H9 (cell line): ENCODE results near the gene ATP1A3. TPM values are rescaled to one million over a fixed set of nuclear protein-coding genes. Genes with fewer than 3 reads are reported as not detected.
"Not testable (repeated sequence)": the region's sequence is repeated elsewhere in the genome, so short reads cannot be mapped to it uniquely, and the experiment has no call there.

Experiments used
- DNase-seq: peaks from one replicate; pipeline ENCODE4 v3.0.0-alpha.2; 2017
- H2AFZ ChIP-seq: one replicate; pipeline ENCODE4 v1.6.1; 2013; ENCODE audit warnings: mild to moderate bottlenecking, low read length, control low read depth, moderate library complexity
- H2AK5ac ChIP-seq: 2 replicates; pipeline ENCODE4 v1.6.1; 2013; ENCODE audit warnings: low read length, control low read depth, mixed read lengths; ENCODE audit not compliant: insufficient read length
- H2BK120ac ChIP-seq: one replicate; pipeline ENCODE4 v1.6.1; 2013; ENCODE audit warnings: low read depth, mild to moderate bottlenecking, low read length, control low read depth, inconsistent platforms; ENCODE audit not compliant: poor library complexity, severe bottlenecking
- H2BK12ac ChIP-seq: 2 replicates; pipeline ENCODE4 v1.6.1; 2013; ENCODE audit warnings: low read length, control low read depth, mixed read lengths, low read depth; ENCODE audit not compliant: insufficient read length
- H2BK15ac ChIP-seq: 2 replicates; pipeline ENCODE4 v1.6.1; 2013; ENCODE audit warnings: low read depth, low read length, control low read depth
- H2BK20ac ChIP-seq: one replicate; pipeline ENCODE4 v1.6.1; 2013; ENCODE audit warnings: low read depth, mild to moderate bottlenecking, low read length, control low read depth, inconsistent platforms; ENCODE audit not compliant: poor library complexity, severe bottlenecking
- H2BK5ac ChIP-seq: 2 replicates; pipeline ENCODE4 v1.6.1; 2013; ENCODE audit warnings: low read length, control low read depth, mixed read lengths; ENCODE audit not compliant: insufficient read length
- H3K14ac ChIP-seq: 2 replicates; pipeline ENCODE4 v1.6.1; 2013; ENCODE audit warnings: low read length, control low read depth; ENCODE audit not compliant: insufficient read depth
- H3K18ac ChIP-seq: 2 replicates; pipeline ENCODE4 v1.6.1; 2013; ENCODE audit warnings: low read depth, mild to moderate bottlenecking, mixed read lengths, low read length, control low read depth; ENCODE audit not compliant: insufficient read length
- H3K23ac ChIP-seq: 2 replicates; pipeline ENCODE4 v1.6.1; 2013; ENCODE audit warnings: low read length, control low read depth, mixed read lengths, low read depth; ENCODE audit not compliant: insufficient read length
- H3K23me2 ChIP-seq: 2 replicates; pipeline ENCODE4 v1.6.1; 2013; ENCODE audit warnings: low read depth, mild to moderate bottlenecking, mixed read lengths, low read length, control low read depth; ENCODE audit not compliant: insufficient read length, poor library complexity, severe bottlenecking
- H3K27ac ChIP-seq: 2 replicates; pipeline ENCODE4 v1.5.1; 2013; ENCODE audit warnings: low read length, control low read depth, mixed read lengths, low read depth; ENCODE audit not compliant: insufficient read length
- H3K27me3 ChIP-seq: 2 replicates; pipeline ENCODE4 v1.6.1; 2013; ENCODE audit warnings: low read length, control low read depth, inconsistent platforms; ENCODE audit not compliant: insufficient read depth
- H3K4ac ChIP-seq: 2 replicates; pipeline ENCODE4 v1.6.1; 2013; ENCODE audit warnings: low read depth, mild to moderate bottlenecking, control low read depth, inconsistent platforms, low read length, moderate library complexity
- H3K4me1 ChIP-seq: 2 replicates; pipeline ENCODE4 v1.6.1; 2013; ENCODE audit warnings: low read length, control low read depth, inconsistent platforms; ENCODE audit not compliant: insufficient read depth
- H3K4me2 ChIP-seq: 2 replicates; pipeline ENCODE4 v1.6.1; 2013; ENCODE audit warnings: low read length, control low read depth, mixed read lengths; ENCODE audit not compliant: insufficient read length, insufficient read depth
- H3K56ac ChIP-seq: 2 replicates; pipeline ENCODE4 v1.6.1; 2013; ENCODE audit warnings: low read depth, mild to moderate bottlenecking, mixed read lengths, low read length, control low read depth; ENCODE audit not compliant: insufficient read length
- H3K79me1 ChIP-seq: 2 replicates; pipeline ENCODE4 v1.6.1; 2013; ENCODE audit warnings: low read depth, mild to moderate bottlenecking, moderate library complexity, low read length, control low read depth, inconsistent platforms; ENCODE audit not compliant: insufficient read depth, poor library complexity, severe bottlenecking
- H3K79me2 ChIP-seq: 2 replicates; pipeline ENCODE4 v1.6.1; 2013; ENCODE audit warnings: low read length, control low read depth, inconsistent platforms; ENCODE audit not compliant: insufficient read depth
- H3K9ac ChIP-seq: 2 replicates; pipeline ENCODE4 v1.6.1; 2013; ENCODE audit warnings: low read length, control low read depth, mixed read lengths; ENCODE audit not compliant: insufficient read length; ENCODE audit errors: extremely low read depth
- H3K9me3 ChIP-seq: one replicate; pipeline ENCODE4 v1.6.1; 2013; ENCODE audit warnings: low read depth, low read length, inconsistent platforms; ENCODE audit not compliant: control insufficient read depth
- H3T11ph ChIP-seq: one replicate; pipeline ENCODE4 v1.6.1; 2013; ENCODE audit warnings: mild to moderate bottlenecking, low read length, control low read depth, inconsistent platforms
- H4K20me1 ChIP-seq: one replicate; pipeline ENCODE4 v1.6.1; 2013; ENCODE audit not compliant: control insufficient read depth, insufficient read length, insufficient read depth
- H4K5ac ChIP-seq: 2 replicates; pipeline ENCODE4 v1.6.1; 2013; ENCODE audit warnings: low read depth, mild to moderate bottlenecking, mixed read lengths, low read length, control low read depth; ENCODE audit not compliant: insufficient read length
- H4K8ac ChIP-seq: replicated peaks from 2 replicates; pipeline ENCODE4 v1.6.1; 2013; ENCODE audit warnings: low read length, control low read depth, mixed read lengths, low read depth; ENCODE audit not compliant: insufficient read length
- H4K91ac ChIP-seq: 2 replicates; pipeline ENCODE4 v1.6.1; 2013; ENCODE audit warnings: low read depth, mild to moderate bottlenecking, moderate library complexity, mixed read lengths, low read length, control low read depth; ENCODE audit not compliant: insufficient read length
- H3K27ac Mint-ChIP-seq, 3 experiments: 2 replicates in 2 of 3; 3 replicates in 1 of 3; pipeline ENCODE4 v1.8.0; 2020 to 2021; ENCODE audit warnings: mixed read lengths in 3 of 3, mild to moderate bottlenecking in 1 of 3, moderate library complexity in 1 of 3
- H3K27me3 Mint-ChIP-seq: 2 replicates; pipeline ENCODE4 v1.8.0; 2021; ENCODE audit warnings: low read depth, mild to moderate bottlenecking, moderate library complexity, mixed read lengths
- H3K36me3 Mint-ChIP-seq, 3 experiments: 2 replicates in 2 of 3; 3 replicates in 1 of 3; pipeline ENCODE4 v1.8.0; 2020 to 2021; ENCODE audit warnings: low read depth in 3 of 3, mixed read lengths in 3 of 3; ENCODE audit not compliant: insufficient read depth in 1 of 3
- H3K4me1 Mint-ChIP-seq, 2 experiments: 2 replicates each; pipeline ENCODE4 v1.8.0; 2020; ENCODE audit warnings: mixed read lengths in 2 of 2
- H3K4me3 Mint-ChIP-seq, 2 experiments: 2 replicates in 1 of 2; 3 replicates in 1 of 2; pipeline ENCODE4 v1.8.0; 2020 to 2021; ENCODE audit warnings: mild to moderate bottlenecking in 2 of 2, mixed read lengths in 2 of 2, moderate library complexity in 1 of 2
- H3K9me3 Mint-ChIP-seq, 2 experiments: 2 replicates in 1 of 2; 3 replicates in 1 of 2; pipeline ENCODE4 v1.8.0; 2020; ENCODE audit warnings: mild to moderate bottlenecking in 2 of 2, mixed read lengths in 2 of 2, moderate library complexity in 1 of 2
- CTCF ChIP-seq: fragments of 200-600 bp; sonication (generic); conservative IDR thresholded peaks from 3 replicates; pipeline ENCODE4 v1.8.0; 2021; ENCODE audit warnings: antibody characterized with exemption, mild to moderate bottlenecking
- WGBS: extraction: QIAGEN DNeasy Blood & Tissue Kit; methylation state at CpG from one replicate; pipeline ENCODE4 v1.1.7; 2013; ENCODE audit warnings: missing lambda C conversion rate, low lambda C conversion rate, mixed read lengths; ENCODE audit not compliant: insufficient read length; ENCODE audit errors: extremely low coverage; 5-methylcytosine and 5-hydroxymethylcytosine counted together
- total RNA-seq: library from RNA; stranded (reverse); gene quantifications from 2 replicates; pipeline ENCODE4 v1.2.1, GENCODE V29; 2021

Gene ATP1A3
- total RNA-seq, 1 experiment from 2014 or later = 11.6 TPM

GRCh38 chr19:42042455-42043170 is 48.6 kb upstream of the ATP1A3 start:
- no peaks in the 10 kb centered on the region for H3K4me1 Mint-ChIP-seq
- WGBS = no CpG with 5 or more reads among the region's 30 CpGs
- no peak overlapping the region for H2BK5ac ChIP-seq
- H3K4me2 ChIP-seq = no peak overlapping the region
- H2AFZ ChIP-seq = no peak overlapping the region
- H4K91ac ChIP-seq = no peak overlapping the region
- no peak overlapping the region for H2AK5ac ChIP-seq
- no peak overlapping the region for H3K18ac ChIP-seq
- H3K9me3 Mint-ChIP-seq = no peaks in the 10 kb centered on the region
- H4K20me1 ChIP-seq = no peaks in the 10 kb centered on the region
- H3K27me3 ChIP-seq = no peaks in the 10 kb centered on the region
- H2BK20ac ChIP-seq = no peak overlapping the region
- no peaks in the 10 kb centered on the region for H3K27me3 Mint-ChIP-seq
- H3K4me1 ChIP-seq = no peaks in the 10 kb centered on the region
- no peak overlapping the region for H2BK12ac ChIP-seq
- no peak overlapping the region for H3T11ph ChIP-seq
- no peak overlapping the region for H3K27ac Mint-ChIP-seq
- no peak overlapping the region for H3K23ac ChIP-seq
- peaks cover 25 to 79% (median 75%) of the 10 kb centered on the region in 3 experiments for H3K36me3 Mint-ChIP-seq
- no peak overlapping the region for H2BK120ac ChIP-seq
- no peak for DNase-seq
- H3K27ac ChIP-seq = no peak overlapping the region
- H3K4me3 Mint-ChIP-seq = no peak overlapping the region
- H4K8ac ChIP-seq = no peak overlapping the region
- TF ChIP-seq CTCF = no peak
- H4K5ac ChIP-seq = no peak overlapping the region
- no peaks in the 10 kb centered on the region for H3K79me1 ChIP-seq
- no peak overlapping the region for H2BK15ac ChIP-seq
- H3K79me2 ChIP-seq = no peaks in the 10 kb centered on the region
- H3K14ac ChIP-seq = no peak overlapping the region
- no peaks in the 10 kb centered on the region for H3K9me3 ChIP-seq
- H3K23me2 ChIP-seq = no peaks in the 10 kb centered on the region
- H3K9ac ChIP-seq = no peak overlapping the region
- no peak overlapping the region for H3K56ac ChIP-seq
- H3K4ac ChIP-seq = no peak overlapping the region

GRCh38 chr19:42040491-42040890 is 46.5 kb upstream of the ATP1A3 start:
- not testable (repeated sequence) for H3T11ph ChIP-seq, H3K14ac ChIP-seq, DNase-seq, H3K27ac ChIP-seq, H3K9ac ChIP-seq, H4K91ac ChIP-seq, H3K23me2 ChIP-seq, H2BK15ac ChIP-seq, H3K4me1 Mint-ChIP-seq, H3K27me3 Mint-ChIP-seq, H3K27ac Mint-ChIP-seq, H3K9me3 ChIP-seq, H2AFZ ChIP-seq, H3K79me1 ChIP-seq, H3K4me3 Mint-ChIP-seq, H4K8ac ChIP-seq, H3K4me2 ChIP-seq, H3K9me3 Mint-ChIP-seq, H3K4me1 ChIP-seq, H3K23ac ChIP-seq, H3K18ac ChIP-seq, H2BK20ac ChIP-seq, H4K20me1 ChIP-seq, H3K79me2 ChIP-seq, H4K5ac ChIP-seq, H2AK5ac ChIP-seq, H3K27me3 ChIP-seq, H2BK12ac ChIP-seq, H2BK120ac ChIP-seq, H3K56ac ChIP-seq, H2BK5ac ChIP-seq, H3K4ac ChIP-seq
- peaks cover 33 to 76% (median 65%) of the 10 kb centered on the region in 3 experiments for H3K36me3 Mint-ChIP-seq
- no CpG with 5 or more reads among the region's 9 CpGs for WGBS
